ENCODE data around the gene DDAH1.

DDAH1 gene

GRCh38 chr1:85295654-85296053, 169.3 kb downstream of the DDAH1 start:
- DNase-seq: no peak

- DNase-seq: no peak
Observed at GRCh38 chr1:85295006-85295431, 169.9 kb downstream of the DDAH1 start.

GRCh38 chr1:85290826-85291225, 174.1 kb downstream of the DDAH1 start:
- no peak for DNase-seq

- no peak for DNase-seq
Observed at GRCh38 chr1:85289848-85290335, 175.1 kb downstream of the DDAH1 start.

- DNase-seq: no peak
Observed at GRCh38 chr1:85289207-85289847, 175.6 kb downstream of the DDAH1 start.

DNA sequence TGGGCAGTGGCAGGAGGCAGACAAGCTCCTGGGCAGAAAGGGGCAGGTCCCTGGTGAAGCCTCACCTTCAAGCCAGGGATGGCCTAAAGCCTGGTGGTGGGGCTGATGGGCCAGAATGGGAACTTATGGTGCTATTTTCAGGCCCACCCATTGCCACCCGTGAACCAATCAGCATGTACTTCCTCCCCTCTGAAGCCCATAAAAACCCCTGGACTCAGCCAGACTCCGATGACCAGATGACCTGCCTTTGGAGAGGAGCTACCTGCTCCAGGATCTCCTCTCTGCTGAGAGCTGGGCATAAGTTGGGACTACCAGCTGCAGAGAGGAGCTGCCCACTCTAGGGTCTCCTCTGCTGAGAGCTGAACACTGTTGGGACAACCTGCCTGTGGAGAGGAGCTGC, 180.8 kb downstream of the DDAH1 start:
- DNase-seq: no peak

GRCh38 chr1:85283475-85284199, 181.3 kb downstream of the DDAH1 start:
- DNase-seq: no peak

DNA sequence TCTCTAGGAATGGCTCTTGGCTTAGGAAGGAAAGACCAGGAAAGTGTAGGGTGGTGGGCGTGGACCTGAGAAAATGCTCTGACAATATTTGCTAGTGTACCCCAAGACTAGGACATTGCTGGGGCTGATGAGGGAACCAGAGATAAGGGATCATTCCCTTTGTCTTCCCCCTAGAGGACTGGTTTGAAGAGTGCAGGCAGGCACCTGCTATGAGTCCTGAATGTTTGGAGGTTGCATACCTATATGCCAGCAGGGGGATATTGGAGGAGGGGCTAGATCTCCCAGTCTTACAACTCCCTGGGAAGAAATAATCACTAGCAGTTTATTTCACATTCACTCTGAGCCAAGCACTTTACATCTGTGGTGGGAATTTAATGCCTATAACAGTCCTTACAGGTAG, 182.5 kb downstream of the DDAH1 start:
- no peak for DNase-seq

GRCh38 chr1:85280636-85281035, 184.3 kb downstream of the DDAH1 start:
- DNase-seq: no peak

DNA sequence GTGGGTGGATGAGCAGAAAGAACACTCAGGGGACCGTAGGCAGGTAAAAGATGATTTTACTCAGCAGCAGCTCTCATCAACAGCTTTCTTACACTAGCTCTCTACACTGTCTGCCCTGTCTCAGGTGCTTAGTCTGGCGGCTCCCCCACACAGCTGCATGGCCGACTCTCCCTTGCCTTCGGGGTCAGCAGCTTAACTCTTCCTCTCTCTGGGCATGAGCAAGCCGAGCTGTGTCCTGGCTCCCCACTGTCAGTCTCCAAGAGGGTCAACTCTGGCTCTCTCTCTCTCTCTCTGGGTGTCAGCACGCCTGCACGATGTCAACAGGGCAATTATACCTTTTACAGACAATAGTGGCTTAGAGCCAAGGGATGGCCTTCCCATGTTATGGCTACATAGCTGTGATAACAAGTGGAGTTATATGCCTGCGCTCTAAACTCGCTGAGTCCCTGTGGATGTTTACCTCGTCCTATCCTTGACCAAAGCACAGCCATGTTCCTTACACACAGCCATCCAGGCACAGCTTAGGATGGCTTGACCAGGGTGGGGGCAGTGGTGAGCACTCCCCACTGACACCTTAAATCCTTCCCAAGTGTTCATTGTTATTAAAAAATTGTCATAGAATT, 185.4 kb downstream of the DDAH1 start:
- no peak for DNase-seq

DNA sequence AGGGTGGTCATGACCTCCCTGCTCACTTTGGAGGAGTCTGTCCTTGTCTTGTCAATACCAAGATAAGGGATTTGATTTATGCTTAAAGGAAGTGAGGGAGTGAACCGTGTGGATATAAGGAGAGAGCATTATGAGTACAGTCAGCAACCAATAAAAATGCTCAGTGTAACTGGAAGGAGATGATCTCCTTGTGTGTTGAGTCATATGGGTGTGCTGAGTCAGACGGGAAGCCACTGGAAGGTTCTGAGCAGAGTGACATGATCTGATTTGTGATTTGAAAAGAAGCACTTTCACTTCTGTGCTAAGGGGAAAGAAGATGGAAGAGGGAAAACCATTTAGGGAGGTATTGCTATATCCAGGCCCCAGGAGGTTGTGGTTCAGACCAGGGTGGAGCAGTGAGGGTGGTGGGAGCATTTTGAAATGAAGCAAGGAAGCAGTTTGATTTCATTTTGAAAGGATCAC, 186.1 kb downstream of the DDAH1 start:
- DNase-seq: peak; percentile 46

GRCh38 chr1:85277802-85278201, 187.2 kb downstream of the DDAH1 start:
- no peak for DNase-seq

- no peak for DNase-seq
Observed at GRCh38 chr1:85276978-85277639, 187.8 kb downstream of the DDAH1 start.

DNA sequence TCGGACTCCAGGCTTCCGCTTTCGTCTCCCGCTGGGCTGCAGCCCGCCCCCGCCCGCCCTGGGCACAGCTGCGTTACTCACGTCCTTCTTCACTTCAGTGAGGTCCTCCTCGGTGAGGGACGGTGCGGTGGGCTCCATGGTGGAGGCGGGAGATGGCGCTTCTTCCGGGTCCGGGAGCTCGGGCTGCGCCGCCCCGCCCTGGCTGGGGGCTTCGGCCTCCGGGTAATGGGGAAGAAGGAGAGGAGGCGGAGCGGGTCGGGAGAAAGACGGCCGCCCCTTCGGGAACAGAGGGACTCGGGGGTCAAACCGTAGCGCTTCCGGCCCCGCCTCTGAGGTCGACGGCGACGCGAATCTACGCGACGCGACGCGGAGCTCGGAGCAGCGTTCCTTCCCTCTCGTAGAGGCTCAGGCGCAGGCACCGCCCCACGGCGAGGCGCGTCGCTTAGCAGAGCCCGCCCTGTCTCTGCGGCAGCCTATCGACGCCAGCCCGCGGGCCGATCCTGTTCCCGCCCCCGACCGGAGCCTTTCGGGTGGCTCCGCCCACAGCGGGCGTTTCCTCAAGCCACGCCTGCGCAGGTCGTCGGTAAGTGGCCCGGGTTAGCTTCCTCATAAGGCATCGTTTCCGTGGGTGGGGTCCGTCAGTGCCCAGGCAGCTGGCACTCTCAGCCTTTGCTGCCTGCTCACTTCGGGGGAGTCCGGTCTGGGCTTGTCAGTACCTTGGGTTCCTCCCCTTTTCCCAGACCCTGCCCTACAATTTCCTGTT, 188.6 kb downstream of the DDAH1 start, which contains the start of gene BCL10:
Gene BCL10 (minus strand): TSS at position 418 of the 763 bp plus-strand sequence. CDS start 280 bp downstream, at position 138.
- DNase-seq: peak; percentile 98

DNA sequence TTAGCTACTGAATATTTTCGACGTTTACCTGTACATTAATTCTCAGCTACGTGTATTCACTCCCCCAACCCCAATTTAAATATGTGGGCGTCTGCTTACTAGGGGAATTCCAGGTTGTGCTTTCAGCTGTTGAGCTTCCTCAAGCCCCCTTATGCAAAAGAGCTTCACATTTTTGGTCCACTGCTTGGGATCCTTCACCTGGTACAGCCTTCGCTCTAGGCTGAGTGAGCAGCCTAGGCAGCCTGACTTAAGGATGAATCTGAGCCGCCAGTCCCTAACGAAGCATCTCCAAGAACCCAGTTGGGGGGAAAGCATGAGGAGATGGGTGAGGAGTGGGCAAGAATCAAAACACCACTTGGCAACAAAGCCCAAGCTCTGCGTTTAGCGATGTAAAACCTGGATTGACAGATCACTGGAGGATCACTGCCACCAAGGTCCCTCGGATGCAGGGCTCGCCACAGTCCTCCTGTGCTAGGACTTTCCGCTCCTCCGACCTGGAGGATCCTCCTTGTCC, 189.2 kb downstream of the DDAH1 start:
- DNase-seq: peak; percentile 71

DNA sequence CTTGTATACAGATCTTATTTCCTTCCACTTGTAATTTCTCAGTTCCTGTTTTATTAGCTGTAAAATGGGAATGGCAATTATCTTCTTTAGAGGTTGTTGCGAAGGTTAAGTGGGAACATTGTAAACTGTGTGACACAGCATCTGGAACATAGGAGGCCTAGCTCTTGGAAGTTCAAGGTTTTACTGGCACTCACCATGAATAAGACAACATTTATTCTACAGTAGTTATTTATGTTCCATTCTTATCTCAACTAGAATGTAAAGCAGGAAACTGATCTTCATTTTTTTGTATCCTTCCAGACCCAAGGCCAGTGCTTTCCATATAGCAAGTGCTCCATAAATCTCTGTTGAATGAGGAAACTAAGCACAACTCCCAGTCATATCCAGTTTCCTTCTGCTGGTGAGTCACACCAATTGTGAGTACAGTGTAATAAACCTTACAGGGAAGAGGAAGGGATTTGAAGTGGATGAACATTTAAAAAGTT, 189.9 kb downstream of the DDAH1 start:
- no peak for DNase-seq

DNA sequence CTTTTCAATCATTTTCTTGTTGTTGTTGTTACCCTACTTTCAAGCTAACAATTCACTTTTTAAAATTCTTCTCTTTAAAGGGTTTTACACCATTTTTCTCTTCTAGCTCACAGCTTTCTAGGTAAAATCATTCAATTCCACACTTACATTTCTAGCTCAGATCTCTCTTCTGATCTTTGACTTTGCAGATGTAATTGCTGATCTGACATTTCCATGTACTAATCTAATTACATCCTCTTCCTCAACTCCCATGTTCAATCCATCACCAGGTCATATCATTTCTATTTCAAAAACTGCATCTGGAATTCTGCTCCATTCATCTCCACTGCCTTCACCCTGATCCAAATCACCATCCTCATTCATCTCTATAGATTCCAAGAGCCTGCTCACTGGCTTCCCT, 191.6 kb downstream of the DDAH1 start:
- DNase-seq: no peak

GRCh38 chr1:85268801-85269585, 196.0 kb downstream of the DDAH1 start:
- DNase-seq: no peak

Measured in CD4-positive, alpha-beta T cell treated with Interleukin-17A for 1 hour (primary cell).